Activated CD8-positive, alpha-beta memory T cell treated with anti-CD3 and anti-CD28 coated beads, Interleukin-2, amount 50 U/mL, for 48 hours (primary cell): ENCODE results near the gene NLRC5.
"Not testable (repeated sequence)": the region's sequence is repeated elsewhere in the genome, so short reads cannot be mapped to it uniquely, and the experiment has no call there.

ENCODE experiments used
- DNase-seq: peaks from one replicate; pipeline ENCODE4 v3.0.0-alpha.2; 2020

The NLRC5 gene

DNA sequence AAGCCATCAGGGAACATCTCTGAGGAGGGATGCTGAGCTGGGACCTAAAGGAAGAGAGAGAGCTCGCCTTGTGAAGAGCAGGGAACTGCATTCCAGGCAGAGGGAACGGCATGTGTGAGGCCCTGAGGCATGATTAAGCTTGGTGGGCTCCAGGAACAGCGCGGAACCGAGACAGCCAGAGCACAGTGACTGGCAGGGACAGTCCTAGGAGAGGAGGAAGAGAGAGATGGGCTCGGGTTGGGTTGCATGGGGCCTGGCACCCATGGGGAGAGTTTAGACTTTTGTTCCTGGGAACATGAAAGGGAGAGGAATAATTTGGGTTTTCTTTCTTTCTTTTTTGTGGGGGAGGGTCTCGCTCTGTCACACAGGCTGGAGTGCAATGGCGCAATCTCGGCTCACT lies 63.8 kb downstream of the NLRC5 start:
- DNase-seq, result no peak

GRCh38 chr16:57054338-57054737 lies 65.0 kb downstream of the NLRC5 start:
- DNase-seq, result no peak

GRCh38 chr16:57054771-57055170 lies 65.4 kb downstream of the NLRC5 start:
- no peak for DNase-seq

DNA sequence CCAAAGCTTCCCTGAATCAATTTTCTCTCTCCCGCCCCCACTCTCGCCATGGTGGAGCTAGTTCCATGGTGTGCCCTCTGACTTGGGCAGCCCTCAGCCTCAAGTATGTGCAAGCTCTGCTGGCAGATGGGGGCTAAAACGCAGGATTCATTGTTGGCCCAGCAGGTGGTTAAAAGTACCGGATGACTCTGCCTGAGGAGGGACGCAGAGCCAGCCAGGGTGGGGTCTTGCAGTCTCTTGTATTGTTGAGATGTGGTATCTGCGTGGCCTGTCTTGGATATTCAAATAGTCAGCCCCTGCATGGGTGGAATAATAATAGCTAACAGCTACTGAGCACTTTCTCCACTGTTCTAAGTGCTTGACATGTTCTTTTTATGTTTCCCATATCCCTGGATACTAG lies 66.3 kb downstream of the NLRC5 start:
- DNase-seq, result no peak

GRCh38 chr16:57058291-57058861 lies 69.0 kb downstream of the NLRC5 start:
- no peak for DNase-seq

DNA sequence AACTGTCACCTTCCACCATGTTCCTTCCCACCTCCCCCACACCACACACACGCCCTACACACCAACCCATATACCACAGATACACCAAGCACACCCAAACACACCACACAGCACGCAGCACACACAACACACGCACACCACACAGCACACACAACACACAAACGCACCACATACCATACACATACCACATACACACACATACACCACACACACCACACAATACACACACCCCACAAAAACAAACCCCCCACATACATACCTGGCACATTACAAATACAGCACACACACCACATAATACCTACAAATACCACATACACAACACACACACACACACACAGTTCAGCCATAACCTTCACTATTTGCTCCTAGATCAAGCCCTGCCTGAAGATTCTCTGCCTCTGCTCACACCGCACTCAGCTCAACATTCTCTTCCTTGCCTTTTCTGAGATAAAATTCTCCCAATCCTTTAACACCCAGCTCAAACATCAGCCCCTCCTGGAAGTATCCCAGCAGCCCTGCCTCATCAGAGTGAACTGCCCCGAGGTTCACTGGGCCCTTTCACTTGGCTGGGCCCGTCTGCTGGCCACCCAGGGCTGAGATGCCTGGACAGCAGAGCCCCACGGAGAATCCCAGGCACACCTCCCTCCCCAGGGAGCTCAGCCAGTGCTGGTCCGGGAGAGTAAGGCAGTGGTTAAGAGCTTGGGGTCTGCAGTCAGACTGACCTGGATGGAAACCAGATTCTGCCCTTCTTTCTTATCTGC lies 71.1 kb downstream of the NLRC5 start:
- no peak for DNase-seq

GRCh38 chr16:57061084-57061905 lies 71.9 kb downstream of the NLRC5 start:
- DNase-seq, result no peak

DNA sequence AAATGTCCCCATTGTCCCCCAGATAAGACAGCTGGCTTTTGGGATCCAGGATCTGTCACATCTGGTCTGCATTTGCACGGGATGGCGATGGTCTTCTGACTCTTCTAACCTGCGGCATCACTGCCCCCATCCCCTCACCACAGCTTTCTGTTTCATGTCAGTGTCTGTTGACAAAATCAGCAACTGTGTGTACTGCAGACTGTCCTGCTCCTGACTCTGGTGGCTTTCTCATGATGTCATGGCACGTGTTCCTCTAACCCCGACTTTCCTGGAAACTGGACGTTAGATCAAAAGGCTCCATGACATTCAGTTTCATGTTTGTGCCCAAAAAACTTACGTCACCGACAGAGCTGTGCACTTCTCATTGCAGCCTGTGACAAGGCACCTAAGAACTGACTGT lies 73.0 kb downstream of the NLRC5 start:
- DNase-seq, result no peak

- DNase-seq, result not testable (repeated sequence)
Measured at GRCh38 chr16:57063189-57063588, 73.8 kb downstream of the NLRC5 start.

DNA sequence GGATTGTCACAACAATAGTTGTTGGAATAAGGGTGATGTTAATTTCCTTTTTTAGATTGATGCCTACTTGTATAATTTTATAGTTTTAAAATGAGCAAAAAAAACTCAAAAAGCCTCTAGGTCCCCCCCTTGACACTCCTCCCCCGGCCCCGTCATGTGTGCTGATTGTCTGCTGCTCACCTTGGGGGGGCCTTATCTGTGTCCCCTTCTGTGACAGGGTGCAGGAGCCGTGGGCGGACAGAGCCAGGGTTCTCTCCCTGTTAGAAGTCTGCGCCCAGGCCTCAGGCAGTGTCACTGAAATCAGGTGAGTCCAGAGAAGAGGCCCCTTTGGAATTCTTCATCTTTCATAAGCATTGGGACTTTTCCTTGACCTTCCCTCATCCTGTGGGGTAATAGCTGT lies 75.6 kb downstream of the NLRC5 start:
- no peak for DNase-seq

GRCh38 chr16:57066625-57067024 lies 77.3 kb downstream of the NLRC5 start:
- no peak for DNase-seq

DNA sequence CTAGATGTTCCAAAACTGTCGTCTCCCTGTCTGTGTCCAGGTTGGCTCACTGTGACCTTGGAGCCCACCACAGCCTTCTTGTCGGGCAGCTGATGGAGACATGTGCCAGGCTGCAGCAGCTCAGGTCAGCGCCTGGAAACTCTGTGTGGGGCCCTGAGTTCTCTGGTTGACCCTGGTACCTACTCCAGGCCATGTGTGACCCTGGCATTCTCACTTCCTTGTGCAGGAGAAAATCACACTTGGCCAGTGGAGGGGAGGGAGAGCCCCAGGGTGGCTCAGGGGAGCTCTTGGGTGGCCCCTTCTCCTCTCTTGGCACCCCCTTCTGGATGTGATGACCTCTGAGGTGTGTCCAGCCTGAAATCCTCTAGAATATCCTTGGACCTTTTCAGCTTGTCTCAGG lies 78.0 kb downstream of the NLRC5 start:
- no peak for DNase-seq

DNA sequence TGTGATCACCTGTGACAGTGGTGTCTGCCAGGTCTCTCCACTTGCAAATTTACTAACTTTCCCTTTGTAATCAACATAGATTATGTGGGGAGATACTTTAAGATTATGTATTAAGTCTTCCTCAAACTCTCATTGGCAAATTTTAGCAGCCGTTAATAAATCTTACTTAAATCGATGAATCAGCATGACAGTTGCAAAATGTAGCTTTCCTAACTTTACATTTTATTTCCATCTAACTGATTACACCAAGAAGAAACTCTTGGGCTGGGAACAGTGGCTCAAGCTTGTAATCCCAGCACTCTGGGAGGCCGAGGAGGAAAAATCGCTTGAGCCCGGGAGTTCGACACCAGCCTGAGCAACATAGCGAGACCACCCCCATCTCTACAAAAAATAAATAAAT lies 79.7 kb downstream of the NLRC5 start:
- no peak for DNase-seq

- no peak for DNase-seq
Measured at GRCh38 chr16:57069635-57070370, 80.4 kb downstream of the NLRC5 start.

DNA sequence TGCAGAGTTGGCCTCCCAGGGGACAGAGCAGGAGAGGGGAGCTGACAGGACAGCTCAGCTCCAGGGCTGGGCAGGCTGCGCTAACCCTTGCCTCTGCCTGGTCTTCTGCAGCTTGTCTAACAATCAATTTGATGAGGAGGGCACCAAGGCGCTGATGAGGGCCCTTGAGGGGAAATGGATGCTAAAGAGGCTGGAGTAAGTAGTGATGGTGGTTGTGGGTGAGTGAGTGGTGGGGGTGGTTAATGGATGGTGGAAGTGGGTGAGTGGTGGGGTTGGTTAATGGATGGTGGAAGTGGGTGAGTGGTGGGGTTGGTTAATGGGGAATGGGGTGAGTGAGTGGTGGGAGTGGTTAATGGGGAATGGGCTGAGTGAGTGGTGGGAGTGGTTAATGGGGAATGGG lies 81.1 kb downstream of the NLRC5 start:
- DNase-seq, result no peak

DNA sequence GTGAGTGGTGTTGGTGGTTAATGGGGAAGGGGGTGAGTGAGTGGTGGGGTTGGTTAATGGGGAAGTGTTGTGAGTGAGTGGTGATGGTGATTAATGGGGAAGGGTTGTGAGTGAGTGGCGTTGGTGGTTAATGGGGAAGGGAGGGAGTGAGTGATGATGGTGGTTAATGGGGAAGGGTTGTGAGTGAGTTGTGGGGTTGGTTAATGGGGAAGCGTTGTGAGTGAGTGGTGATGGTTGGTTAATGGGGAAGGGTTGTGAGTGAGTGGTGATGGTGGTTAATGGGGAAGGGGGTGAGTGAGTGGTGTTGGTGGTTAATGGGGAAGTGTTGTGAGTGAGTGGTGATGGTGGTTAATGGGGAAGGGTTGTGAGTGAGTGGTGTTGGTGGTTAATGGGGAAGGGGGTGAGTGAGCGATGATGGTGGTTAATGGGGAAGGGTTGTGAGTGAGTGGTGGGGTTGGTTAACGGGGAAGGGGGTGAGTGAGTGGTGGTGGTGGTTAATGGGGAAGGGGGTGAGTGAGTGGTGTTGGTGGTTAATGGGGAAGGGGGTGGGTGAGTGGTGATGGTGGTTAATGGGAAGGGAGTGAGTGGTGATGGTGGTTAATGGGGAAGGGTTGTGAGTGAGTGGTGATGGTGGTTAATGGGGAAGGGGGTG lies 81.8 kb downstream of the NLRC5 start:
- not testable (repeated sequence) for DNase-seq

DNA sequence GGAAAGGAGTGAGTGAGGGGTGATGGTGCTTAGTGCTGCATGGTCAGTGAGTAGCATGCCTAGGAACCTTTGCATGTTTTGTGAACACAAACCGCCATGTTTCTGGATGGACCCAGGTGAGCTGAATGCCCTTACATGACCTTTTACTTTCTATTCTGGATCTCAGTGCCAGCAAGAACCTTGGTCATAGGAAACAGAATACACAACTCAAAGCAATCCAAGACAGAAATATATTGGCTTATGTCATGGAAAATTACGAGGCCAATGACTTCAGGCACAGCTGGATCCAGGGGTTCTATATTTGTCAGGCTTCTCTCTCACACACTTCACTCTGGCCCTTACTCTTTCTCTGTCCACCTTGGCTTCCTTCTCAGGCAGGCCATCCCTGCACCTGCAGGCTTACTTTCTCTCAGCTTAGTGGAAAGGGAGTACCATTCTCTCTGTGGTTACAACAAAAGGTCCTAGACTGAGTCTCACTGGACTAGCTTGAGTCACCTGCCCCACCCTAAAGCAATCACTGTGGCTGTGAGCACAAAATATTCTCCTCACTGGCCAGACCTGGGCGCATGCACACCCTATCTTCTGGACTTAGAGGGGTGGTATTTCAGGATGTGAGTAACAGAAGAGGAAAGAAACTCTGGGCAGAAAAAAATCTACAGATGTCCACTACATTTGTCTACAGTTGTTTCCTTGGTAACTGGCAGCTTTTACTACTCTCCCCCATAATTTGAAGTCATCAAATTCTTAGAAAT lies 82.7 kb downstream of the NLRC5 start:
- no peak for DNase-seq

GRCh38 chr16:57072616-57073275 lies 83.4 kb downstream of the NLRC5 start:
- no peak for DNase-seq

DNA sequence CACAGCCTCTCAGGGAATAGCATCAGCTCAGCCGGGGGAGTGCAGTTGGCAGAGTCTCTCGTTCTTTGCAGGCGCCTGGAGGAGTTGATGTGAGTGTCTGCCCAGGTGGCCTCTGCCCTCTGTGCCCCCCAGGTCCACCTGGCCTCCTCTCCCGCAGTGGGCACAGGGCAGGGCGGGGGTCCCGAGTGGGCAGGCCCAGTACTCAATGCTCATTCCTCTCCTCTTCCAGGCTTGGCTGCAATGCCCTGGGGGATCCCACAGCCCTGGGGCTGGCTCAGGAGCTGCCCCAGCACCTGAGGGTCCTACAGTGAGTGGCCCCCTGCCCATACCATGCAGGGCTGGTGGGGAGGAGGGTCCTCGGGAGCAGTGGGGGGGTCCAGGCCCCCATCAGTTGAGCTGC lies 88.4 kb downstream of the NLRC5 start:
- no peak for DNase-seq

DNA sequence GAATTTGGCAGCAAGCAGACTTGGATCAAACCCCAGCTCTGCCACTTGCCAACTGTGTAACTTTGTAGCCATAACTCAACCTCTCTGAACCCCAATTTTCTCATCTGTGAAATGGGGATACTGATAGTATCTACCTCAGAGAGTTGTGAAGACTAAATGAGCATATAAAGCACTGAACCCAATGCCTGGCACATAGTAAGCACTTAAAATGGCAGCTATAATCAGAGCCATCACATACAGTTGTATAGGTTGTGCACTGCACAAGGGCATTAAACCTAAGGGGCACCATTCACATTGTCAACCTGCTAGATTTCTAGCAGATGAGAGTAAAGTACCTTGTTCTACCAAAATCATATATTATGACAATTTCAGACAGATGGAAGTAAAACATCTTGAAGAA lies 92.4 kb downstream of the NLRC5 start:
- DNase-seq, result no peak

- DNase-seq, result no peak
Measured at GRCh38 chr16:57082664-57083063, 93.3 kb downstream of the NLRC5 start.
